Mononuclear cell (primary cell): Measurements from ENCODE around the gene MINK1. TPM values are rescaled to one million over a fixed set of nuclear protein-coding genes. Genes with fewer than 3 reads are reported as not detected.
"Not testable (repeated sequence)": the region's sequence is repeated elsewhere in the genome, so short reads cannot be mapped to it uniquely, and the experiment has no call there.

Source experiments
- H3K27me3 ChIP-seq: 2 replicates; pipeline ENCODE4 v1.6.0; 2011; ENCODE audit warnings: low read length, control low read depth; ENCODE audit not compliant: insufficient read depth
- H3K4me1 ChIP-seq: 2 replicates; pipeline ENCODE4 v1.5.1; 2011; ENCODE audit warnings: mild to moderate bottlenecking, low read length, control low read depth; ENCODE audit not compliant: insufficient read depth
- H3K4me3 ChIP-seq: 2 replicates; pipeline ENCODE4 v1.5.1; 2011; ENCODE audit warnings: mild to moderate bottlenecking, low read length, moderate library complexity
- H3K9me3 ChIP-seq: 2 replicates; pipeline ENCODE4 v1.5.1; 2011; ENCODE audit warnings: low read depth, mild to moderate bottlenecking, control low read depth, low read length
- total RNA-seq: library from RNA; depleted of rRNA; stranded (reverse); fragments of >200 nt; gene quantifications from one replicate; pipeline ENCODE4 v1.2.3, GENCODE V29; 2012

MINK1 gene
- total RNA-seq, 1 donor = 68.8 TPM

DNA sequence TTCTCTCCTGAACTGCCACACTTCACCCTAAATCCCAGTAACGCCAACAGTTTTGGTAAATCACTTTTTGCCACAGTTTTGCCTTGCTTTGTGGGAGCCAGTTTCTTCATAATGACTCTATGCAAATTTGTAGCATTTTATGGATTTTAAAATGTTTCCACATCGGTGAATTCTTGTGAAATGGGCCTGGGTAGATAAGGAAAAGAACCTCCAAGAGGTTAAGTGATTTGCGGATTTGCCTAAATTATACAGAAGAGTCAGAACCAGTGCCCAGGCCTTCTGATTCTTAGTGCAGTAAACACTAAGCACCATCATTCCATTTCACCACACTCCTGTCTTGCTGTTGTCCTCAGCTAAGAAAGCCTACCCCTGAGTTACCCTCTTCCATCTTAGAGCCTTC, 17.9 kb downstream of the MINK1 start:
- Histone ChIP-seq H3K4me1 (peaks cover 25% of the 10 kb centered on the region), H3K9me3 (no peaks in the 10 kb centered on the region), H3K4me3 (no peak overlapping the region), H3K27me3 (no peaks in the 10 kb centered on the region)

DNA sequence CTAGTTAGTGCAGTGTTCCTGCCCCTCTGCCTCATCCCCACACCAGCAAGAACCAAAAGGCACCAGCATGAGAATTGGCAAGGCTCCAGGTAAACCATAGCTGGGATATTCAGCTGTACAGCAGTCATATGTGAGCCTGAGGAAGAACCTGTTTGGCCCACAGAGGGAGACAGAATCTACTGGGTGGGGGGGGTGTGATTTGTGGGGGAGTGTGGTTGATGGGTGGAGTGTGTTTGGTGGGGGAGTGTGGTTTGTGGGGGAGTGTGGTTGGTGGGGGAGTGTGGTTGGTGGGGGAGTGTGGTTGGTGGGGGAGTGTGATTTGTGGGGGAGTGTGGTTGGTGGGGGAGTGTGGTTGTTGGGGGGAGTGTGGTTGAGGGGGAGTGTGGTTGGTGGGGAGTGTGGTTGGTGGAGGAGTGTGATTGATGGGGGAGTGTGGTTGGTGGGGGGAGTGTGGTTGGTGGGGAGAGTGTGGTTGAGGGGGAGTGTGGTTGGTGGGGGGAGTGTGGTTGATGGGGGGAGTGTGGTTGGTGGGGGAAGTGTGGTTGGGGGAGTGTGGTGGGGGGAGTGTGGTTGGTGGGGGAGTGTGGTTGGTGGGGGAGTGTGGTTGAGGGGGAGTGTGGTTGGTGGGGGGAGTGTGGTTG, 19.5 kb downstream of the MINK1 start:
- Histone ChIP-seq H3K27me3 (no peaks in the 10 kb centered on the region), H3K4me1 (peaks cover 23% of the 10 kb centered on the region), H3K9me3 (no peaks in the 10 kb centered on the region), H3K4me3 (no peak overlapping the region)

DNA sequence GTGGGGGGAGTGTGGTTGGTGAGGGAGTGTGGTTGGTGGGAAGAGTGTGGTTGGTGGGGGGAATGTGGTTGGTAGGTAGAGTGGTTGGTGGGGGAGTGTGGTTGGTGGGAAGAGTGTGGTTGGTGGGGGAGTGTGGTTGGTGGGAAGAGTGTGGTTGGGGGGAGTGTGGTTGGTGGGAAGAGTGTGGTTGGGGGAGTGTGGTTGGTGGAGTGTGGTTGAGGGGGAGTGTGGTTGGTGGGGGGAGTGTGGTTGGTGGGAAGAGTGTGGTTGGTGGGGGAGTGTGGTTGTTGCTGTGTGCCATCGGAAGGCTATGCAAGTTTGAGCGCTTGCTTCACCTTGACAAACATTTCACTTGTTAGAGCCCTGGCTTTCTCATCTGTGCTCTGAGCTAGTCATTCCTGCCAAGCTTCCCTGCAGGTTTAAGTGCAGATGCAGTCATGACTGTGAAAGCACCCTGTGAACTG, 20.1 kb downstream of the MINK1 start:
- H3K9me3 ChIP-seq = no peaks in the 10 kb centered on the region
- H3K4me3 ChIP-seq = no peak overlapping the region
- no peaks in the 10 kb centered on the region for H3K27me3 ChIP-seq
- peaks cover 29% of the 10 kb centered on the region for H3K4me1 ChIP-seq

DNA sequence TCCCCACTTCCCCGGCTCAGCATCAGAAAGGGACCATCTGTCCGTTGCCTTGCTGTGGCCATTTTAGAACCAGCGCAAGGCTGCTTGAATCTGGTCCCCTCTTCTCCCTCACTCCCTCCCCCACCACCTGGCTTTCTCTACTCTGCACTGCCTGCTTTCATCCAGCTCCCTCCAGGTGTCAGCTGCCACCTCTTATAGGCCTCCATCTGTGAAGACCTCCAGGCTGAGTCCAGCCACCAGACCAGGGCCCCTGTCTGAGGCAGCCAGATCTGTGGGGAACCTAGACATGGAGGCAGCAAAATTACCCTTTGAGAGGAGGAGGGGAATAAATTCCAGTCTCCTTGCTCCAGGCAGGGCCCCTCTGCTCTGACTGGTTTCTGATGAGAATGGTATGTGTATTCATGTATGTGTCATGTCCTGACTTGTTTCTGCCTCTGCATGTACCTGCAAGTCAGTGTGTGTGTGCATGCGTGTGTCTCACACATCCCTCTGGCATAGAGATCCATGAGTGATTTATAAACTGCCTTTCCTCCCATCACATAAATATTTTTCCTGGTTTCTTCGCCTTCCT, 21.1 kb downstream of the MINK1 start:
- Histone ChIP-seq H3K4me3 (no peak overlapping the region), H3K27me3 (no peaks in the 10 kb centered on the region), H3K9me3 (no peaks in the 10 kb centered on the region), H3K4me1 (peaks cover 32% of the 10 kb centered on the region)

DNA sequence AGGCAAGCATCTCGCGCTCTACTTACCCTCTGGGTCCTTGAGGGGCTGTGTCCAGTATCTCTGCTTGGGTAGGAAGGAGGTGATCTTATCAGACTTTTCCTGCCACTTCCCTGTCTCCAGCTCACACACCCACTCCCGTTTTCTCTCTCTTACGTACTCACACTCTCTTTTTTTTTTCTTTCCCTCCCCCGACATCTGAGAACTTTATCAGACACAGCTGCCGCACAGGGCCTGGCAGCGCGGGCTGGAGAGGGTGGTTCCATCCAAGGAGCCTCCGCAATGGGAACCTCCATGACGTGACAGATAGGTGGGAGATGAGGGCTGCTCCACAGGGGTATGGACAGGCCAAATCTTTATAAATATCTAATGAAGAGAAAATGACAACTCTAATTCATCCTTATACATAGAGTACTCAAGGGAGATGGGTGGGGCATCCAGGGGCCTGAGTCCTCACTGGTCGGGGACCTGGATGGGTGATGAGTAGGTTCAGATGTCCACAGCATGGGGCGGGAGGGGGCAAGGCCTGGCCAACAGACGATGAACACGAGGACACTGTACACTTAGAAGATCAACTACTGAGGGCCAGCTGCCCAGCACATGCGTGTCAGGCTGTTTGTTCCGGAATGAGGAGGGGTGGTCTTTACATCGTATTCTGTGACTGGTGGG, 23.3 kb downstream of the MINK1 start:
- Histone ChIP-seq H3K4me1 (peaks cover 15% of the 10 kb centered on the region), H3K9me3 (no peaks in the 10 kb centered on the region), H3K4me3 (no peak overlapping the region), H3K27me3 (no peaks in the 10 kb centered on the region)

DNA sequence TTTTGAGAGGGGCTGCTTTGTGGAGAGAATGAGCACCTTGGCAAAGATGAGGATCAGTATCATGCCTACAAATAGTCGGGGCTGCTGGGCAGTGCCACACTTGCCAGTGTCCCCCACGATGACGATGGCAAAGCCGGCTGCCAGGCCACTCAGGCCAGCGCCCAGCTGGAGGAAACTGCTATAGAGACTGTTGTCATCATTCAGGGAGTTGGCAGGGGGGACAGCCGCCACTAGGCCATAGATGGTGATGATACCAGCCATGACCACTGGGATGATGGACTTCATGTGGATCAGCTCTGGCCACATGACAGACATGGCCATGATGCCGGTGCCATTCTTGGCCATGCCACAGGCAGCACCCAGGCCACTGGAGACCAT, 23.8 kb downstream of the MINK1 start:
- H3K27me3 ChIP-seq = no peaks in the 10 kb centered on the region
- H3K4me1 ChIP-seq = peaks cover 11% of the 10 kb centered on the region
- no peaks in the 10 kb centered on the region for H3K9me3 ChIP-seq
- H3K4me3 ChIP-seq = no peak overlapping the region

DNA sequence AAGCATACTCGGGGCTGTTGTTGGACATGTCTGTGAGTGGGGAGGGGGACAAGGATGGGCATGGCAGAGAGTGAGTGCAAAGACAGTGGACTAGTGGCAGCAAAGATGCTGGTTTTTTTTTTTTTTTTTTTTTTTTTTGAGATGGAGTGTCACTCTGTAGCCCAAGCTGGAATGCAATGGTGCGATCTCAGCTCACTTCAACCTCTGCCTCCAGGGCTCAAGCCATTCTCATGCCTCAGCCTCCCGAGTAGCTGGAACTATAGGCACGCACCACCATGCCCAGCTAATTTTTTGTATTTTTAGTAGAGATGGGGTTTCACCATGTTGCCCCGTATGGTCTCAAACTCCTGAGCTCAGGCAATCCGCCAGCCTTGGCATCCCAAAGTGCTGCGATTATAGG, 24.2 kb downstream of the MINK1 start:
- H3K27me3 ChIP-seq, H3K4me3 ChIP-seq, H3K9me3 ChIP-seq: not testable (repeated sequence)
- H3K4me1 ChIP-seq = peaks cover 11% of the 10 kb centered on the region

DNA sequence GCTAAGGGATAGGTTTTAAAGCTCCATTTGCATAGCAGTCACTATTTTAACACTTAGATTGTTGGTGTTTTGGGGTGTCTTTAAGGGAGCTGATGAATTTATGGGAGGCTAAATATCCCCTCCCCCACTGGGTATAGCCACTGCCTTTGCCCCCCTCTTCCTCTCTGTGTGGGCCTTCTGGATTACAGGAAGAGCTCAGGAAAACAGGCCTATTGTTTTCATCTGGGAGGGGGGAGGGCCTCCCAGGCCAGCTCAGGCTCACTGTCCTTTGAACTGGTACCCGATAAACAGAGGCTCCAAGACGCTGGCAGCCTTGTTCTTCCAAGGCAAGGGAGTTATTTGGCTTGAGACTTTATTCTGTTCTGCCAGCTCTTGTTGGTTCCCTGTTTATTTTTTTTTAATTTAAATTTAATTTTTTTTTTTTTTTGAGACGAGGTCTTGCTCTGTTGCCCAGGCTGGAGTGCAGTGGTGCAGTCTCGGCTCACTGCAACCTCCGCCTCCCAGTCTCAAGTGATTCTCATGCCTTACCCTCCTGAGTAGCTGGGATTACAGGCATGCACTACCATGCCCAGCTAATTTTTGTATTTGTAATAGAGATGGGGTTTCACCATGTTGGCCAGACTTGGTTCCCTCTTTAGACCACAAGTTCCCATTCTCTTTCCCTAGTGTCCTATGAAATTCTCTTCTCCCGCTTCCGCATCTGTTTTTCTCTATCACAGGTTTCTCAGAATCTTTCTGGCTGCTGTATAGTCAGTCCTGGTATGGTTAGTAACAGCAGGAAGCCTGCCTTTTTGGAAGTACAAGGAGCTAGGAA, 25.1 kb downstream of the MINK1 start:
- Histone ChIP-seq H3K4me3 (no peak overlapping the region), H3K4me1 (peaks cover 11% of the 10 kb centered on the region), H3K9me3 (no peaks in the 10 kb centered on the region), H3K27me3 (no peaks in the 10 kb centered on the region)

DNA sequence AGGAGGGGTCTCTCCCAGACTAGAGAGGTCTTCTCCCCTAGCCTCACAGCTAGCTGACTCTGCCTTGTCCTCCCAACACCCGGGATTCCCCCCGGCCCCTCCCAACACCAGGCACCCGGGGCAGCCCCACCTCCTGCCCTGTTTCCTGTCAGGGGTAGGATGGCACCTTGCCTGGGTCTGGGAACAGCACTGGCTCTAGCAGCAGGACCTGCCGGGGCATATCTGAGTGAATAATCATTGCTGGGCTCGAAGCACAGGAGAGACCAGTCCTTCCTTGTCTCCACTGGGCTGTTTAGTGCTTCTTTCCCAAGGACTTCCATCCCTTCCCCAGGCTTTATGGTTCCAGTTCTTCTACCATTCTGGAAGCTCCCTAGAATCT, 25.7 kb downstream of the MINK1 start:
- peaks cover 11% of the 10 kb centered on the region for H3K4me1 ChIP-seq
- H3K27me3 ChIP-seq = no peaks in the 10 kb centered on the region
- H3K4me3 ChIP-seq = no peak overlapping the region
- H3K9me3 ChIP-seq = no peaks in the 10 kb centered on the region

DNA sequence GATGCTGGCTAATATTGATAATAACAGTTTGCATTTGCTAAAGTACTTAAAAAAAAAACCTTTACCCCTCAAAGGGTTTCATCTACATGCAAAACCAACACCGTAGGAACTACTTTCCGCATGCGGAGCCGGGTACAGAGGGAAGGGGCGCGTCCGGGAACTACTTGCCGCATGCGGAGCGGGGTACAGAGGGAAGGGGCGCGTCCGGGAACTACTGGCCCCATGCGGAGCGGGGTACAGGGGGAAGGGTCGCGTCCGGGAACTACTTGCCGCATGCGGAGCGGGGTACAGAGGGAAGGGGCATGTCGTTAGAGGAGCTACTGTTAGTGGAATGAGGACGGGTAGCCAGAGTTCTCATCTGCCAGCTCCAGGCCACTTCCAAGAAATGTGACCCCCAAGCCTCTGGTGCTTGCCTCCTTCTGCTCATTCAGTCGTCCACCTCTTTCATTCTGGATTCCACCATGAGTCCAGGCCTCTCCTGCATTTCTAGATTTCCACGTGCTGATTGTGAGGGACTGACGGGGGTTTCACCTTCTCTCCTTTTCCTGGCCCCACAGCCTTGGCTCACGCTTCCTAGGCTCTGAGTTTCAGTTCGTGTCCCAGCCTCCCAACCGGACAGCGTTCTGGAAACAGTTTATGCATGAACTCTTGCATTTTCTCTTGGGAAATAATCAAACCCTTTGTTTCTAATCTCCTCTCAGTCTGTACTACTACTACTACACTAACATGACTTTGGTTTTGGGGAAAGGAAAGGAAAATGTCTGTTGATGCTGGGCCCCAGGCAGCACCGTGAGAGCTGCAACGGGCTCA, 26.9 kb downstream of the MINK1 start:
- H3K9me3 ChIP-seq = no peaks in the 10 kb centered on the region
- no peaks in the 10 kb centered on the region for H3K27me3 ChIP-seq
- H3K4me3 ChIP-seq = no peak overlapping the region
- peaks cover 11% of the 10 kb centered on the region for H3K4me1 ChIP-seq

DNA sequence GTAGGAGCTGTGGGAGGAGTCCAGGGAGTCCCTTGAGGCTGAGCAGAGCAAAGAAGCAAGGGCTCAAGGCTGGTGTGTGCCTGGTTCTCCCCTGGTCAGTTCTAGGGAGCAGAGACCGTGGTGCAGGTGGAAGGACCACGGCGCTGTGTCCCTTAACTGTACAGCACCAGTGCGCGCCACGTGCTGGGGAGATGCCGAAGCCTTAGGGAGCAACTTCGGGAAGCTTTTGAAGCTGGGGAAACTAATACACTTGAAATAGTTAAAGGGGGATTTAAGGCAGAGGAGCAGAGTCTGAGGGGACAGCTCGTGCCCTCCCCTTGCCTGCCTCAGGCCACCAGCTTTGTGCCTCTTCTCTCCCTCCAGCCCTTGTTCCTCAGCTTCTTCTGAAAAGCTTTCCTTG, 27.5 kb downstream of the MINK1 start:
- Histone ChIP-seq H3K9me3 (no peaks in the 10 kb centered on the region), H3K4me3 (no peak overlapping the region), H3K4me1 (peaks cover 11% of the 10 kb centered on the region), H3K27me3 (no peaks in the 10 kb centered on the region)

DNA sequence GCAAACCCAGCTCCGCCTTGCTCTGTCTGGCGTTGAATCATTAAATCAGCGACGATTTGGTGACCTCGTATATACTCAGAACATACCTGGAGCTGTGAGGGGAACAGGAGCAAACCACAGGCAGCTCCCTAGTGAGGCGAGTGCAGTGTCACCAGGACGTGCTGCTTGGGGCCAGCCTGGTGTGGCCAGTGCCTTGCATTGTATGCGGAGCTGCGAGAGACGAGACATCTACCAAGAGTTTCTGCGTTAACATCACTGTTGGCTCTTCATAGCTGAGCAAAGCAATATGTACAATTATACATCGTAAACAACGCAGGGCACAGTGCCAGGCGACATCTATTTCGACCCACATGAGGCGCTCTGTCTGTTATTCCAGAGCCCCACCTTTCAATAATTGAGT, 27.9 kb downstream of the MINK1 start:
- no peaks in the 10 kb centered on the region for H3K9me3 ChIP-seq
- no peak overlapping the region for H3K4me3 ChIP-seq
- peaks cover 11% of the 10 kb centered on the region for H3K4me1 ChIP-seq
- H3K27me3 ChIP-seq = no peaks in the 10 kb centered on the region

DNA sequence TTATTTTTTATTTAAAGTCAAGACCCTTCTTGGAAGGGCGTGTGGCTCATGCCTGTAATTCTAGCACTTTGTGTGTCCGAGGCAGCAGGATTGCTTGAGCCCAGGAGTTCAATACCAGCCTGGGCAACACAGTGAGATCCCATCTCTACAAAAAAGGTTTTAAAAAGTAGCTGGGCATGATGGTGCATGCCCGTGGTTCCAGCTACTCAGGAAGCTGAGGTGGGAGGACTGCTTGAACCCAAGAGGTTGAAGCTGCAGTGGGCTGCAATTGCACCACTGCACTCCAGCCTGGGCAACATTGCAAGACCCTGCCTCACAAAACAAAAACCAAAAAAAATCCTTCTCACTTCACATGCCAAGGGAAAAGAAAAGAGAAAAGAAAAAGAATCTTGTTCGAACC, 29.6 kb downstream of the MINK1 start:
- H3K4me3 ChIP-seq = no peak overlapping the region
- H3K9me3 ChIP-seq = no peaks in the 10 kb centered on the region

DNA sequence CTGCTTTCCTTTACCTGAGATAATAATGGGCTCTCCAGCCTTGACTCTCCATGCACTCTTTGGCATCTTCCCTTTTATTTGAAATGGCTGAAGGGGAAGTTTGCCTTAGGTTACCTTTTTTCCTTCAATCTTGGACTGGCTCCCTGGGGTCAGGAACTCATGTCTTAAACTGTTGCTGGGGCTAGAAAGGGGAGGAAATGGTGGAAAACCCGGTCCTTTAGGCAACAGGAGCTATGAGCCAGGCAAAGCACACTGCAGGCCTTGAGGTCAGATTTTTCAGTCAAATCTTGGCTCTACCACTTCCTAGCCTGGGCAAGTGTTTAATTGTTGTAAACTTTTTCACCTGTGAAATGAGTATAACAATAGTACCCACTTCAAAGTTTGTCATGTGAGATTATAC, 30.2 kb downstream of the MINK1 start:
- Histone ChIP-seq H3K4me1 (peaks cover 3% of the 10 kb centered on the region), H3K27me3 (no peaks in the 10 kb centered on the region), H3K4me3 (no peak overlapping the region), H3K9me3 (no peaks in the 10 kb centered on the region)

More for the DNA sequence above, 29.6 kb downstream of the MINK1 start:
- H3K4me1 ChIP-seq = peaks cover 9% of the 10 kb centered on the region
- no peaks in the 10 kb centered on the region for H3K27me3 ChIP-seq
